ENCODE data around the gene RBMS2. TPM values are rescaled to one million over a fixed set of nuclear protein-coding genes. Genes with fewer than 3 reads are reported as not detected.

Gene RBMS2
- polyA plus RNA-seq, 1 of the 3 experiments (the other 2 are of a cell fraction) = 8.9 TPM

DNA sequence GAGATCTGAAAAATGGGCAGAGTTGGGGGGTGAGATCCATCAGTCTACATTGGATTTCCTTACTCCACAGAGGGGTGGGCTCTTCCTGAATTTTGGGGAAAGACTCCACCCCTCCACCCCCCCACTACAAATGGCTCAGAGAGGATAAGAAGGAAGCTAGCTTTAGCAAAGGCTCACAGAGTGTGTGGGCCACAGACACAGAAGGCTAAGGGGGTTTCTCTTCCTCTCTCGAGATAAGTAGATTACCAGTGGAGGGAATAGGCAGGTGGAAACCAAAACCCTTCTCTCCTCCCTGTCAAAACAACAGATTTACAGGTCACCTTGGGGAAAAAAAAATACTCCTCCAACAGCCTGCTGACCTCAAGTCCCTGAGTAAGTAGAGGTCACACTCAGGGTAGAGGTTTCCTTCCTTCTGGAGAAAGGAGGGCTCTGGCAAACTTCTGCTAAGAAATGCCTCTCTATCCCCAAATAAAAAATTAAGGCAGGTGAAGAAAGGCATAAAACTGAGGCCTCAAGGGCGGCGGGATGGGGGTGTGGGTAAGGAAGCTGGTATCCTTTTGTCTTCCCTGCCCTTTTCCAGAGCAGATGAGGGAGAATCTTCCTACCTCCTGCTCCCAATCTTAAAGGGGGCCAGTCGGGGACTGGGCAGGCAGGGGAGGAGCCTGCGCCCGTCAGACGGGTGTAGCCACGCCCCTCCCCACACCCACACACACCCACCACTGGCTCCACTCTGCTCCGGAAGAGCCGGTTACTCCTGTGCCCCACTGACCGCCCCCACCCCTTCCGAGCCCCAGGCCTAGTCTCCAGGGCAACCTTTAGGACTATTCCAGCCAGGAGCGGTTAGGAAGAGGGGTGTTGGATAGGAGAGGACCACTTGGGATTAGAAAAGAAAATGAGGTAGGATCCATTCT, 110.4 kb downstream of the RBMS2 start:
- Histone ChIP-seq H3K4me2 (peak overlapping the region; percentile 98), H4K20me1 (ENCODE audit: insufficient read depth) (peaks cover 50% of the 10 kb centered on the region), H3K9ac (no peak overlapping the region), H3K27ac (ENCODE audit: low read depth in 2 of 2, low read length in 1 of 2) (peak overlapping the region in 1 of 2 experiments; percentile 34; a peak in 2 of 4 replicates), H3K4me3 (ENCODE audit: low read depth in 2 of 2, low read length in 1 of 2) (peak overlapping the region; percentile 26 to 33; a peak in 3 of 4 replicates), H3K27me3 (ENCODE audit: insufficient read depth) (no peaks in the 10 kb centered on the region), H3K9me2 (no peaks in the 10 kb centered on the region), H2AFZ (ENCODE audit: low read depth) (no peak overlapping the region), H3K4me1 (ENCODE audit: control insufficient read depth in 1 of 2, insufficient read depth in 2 of 2, low read depth in 1 of 2, low read length in 1 of 2) (peaks cover 19 to 52% of the 10 kb centered on the region in 2 experiments), H3K9me3 (no peaks in the 10 kb centered on the region), H3K79me2 (ENCODE audit: insufficient read depth) (peaks cover 77% of the 10 kb centered on the region), H3F3A (replicated peaks; ENCODE audit: insufficient read depth) (peaks cover 30% of the 10 kb centered on the region), H3K36me3 (replicated peaks in 1 of 2; ENCODE audit: control insufficient read depth in 1 of 2, insufficient read depth in 2 of 2, low read length in 1 of 2) (peaks cover 0 to 6% of the 10 kb centered on the region in 2 experiments)
- peak; percentile 82 for DNase-seq
- ChIA-PET POLR2A (no interaction called here), CTCF (interaction anchor here (0.6 to 1.3 kb wide), 5 partner anchors 14 to 130 kb away, joined by 3 to 5 read pairs (median 3); no protein-coding TSS in a partner anchor)
- 20% methylated on average over 13 of the region's 13 CpGs for WGBS (ENCODE audit: low lambda C conversion rate)
- TF ChIP-seq RCOR1 (IDR thresholded peaks at IDR 0.05; ENCODE audit: low read length) = no peak
- no peak for TF ChIP-seq FOSL2 (IDR thresholded peaks at IDR 0.05; ENCODE audit: borderline replicate concordance, low read depth)
- peak; percentile 14; the same call in 1 of the 2 replicates for TF ChIP-seq NRF1 (IDR thresholded peaks at IDR 0.05; ENCODE audit: low read depth, low read length)
- TF ChIP-seq, protein P1, sequence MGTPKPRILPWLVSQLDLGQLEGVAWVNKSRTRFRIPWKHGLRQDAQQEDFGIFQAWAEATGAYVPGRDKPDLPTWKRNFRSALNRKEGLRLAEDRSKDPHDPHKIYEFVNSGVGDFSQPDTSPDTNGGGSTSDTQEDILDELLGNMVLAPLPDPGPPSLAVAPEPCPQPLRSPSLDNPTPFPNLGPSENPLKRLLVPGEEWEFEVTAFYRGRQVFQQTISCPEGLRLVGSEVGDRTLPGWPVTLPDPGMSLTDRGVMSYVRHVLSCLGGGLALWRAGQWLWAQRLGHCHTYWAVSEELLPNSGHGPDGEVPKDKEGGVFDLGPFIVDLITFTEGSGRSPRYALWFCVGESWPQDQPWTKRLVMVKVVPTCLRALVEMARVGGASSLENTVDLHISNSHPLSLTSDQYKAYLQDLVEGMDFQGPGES (IDR thresholded peaks at IDR 0.05; ENCODE audit: low read depth, low read length) = no peak
- no peak for TF ChIP-seq TCF12 (IDR thresholded peaks at IDR 0.05)
- no peak for TF ChIP-seq TEAD4 (IDR thresholded peaks at IDR 0.05; ENCODE audit: borderline replicate concordance, insufficient read depth)
- peak; percentile 42; the same call in 1 of the 2 replicates for TF ChIP-seq MXI1 (IDR thresholded peaks at IDR 0.05; ENCODE audit: low read depth, low read length)
- TF ChIP-seq CHD2 (IDR thresholded peaks at IDR 0.05; ENCODE audit: low read length, partially characterized antibody) = peak; percentile 23
- TF ChIP-seq TAF1 (IDR thresholded peaks at IDR 0.05; ENCODE audit: borderline replicate concordance, low read depth, low read length) = no peak

DNA sequence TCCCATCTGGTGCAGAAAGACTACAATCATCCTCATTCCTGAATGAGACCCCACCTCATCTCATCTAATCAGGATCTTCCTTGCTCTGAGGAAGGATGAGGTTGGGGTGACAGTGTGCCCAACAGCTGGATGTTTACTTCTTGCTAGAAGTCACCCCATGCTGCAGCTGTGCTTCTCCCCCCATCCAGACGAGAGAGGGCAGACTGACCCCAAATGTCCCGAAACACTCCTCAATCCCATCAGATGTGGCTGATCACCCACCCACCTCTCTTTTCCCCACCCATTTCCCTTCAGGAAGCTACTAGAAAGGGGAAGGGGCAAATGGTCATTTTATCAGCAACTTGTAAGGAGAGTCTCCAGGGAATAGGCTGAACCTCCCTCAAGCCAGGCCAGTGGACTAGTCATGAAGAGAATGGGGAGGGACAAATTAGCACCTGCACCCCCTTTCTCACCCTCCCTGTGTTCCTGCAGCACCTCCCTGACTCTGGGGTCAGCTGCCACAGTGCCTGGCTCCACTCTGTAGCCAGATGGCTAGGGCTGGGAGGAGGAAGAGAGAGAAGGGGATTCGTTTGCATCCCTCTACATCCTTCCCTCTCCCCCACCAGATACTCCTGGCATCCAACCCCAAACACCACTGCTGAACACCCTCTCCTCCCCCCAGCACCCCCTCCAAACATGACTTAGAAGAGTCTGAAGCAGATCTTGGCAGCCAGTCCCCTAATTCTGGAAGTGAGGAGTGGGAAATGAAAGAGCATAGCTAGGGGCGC, 111.3 kb downstream of the RBMS2 start:
- Histone ChIP-seq H3K4me1 (ENCODE audit: control insufficient read depth in 1 of 2, insufficient read depth in 2 of 2, low read depth in 1 of 2, low read length in 1 of 2) (peaks cover 27 to 57% of the 10 kb centered on the region in 2 experiments), H3K27me3 (ENCODE audit: insufficient read depth) (no peaks in the 10 kb centered on the region), H3K79me2 (ENCODE audit: insufficient read depth) (peaks cover 69% of the 10 kb centered on the region), H3K9me2 (no peaks in the 10 kb centered on the region), H3K27ac (ENCODE audit: low read depth in 2 of 2, low read length in 1 of 2) (peak overlapping the region in 1 of 2 experiments; percentile 25; a peak in 1 of 4 replicates), H3K36me3 (replicated peaks in 1 of 2; ENCODE audit: control insufficient read depth in 1 of 2, insufficient read depth in 2 of 2, low read length in 1 of 2) (peaks cover 5 to 7% of the 10 kb centered on the region in 2 experiments), H3K9ac (no peak overlapping the region), H3F3A (replicated peaks; ENCODE audit: insufficient read depth) (peaks cover 39% of the 10 kb centered on the region), H3K9me3 (no peaks in the 10 kb centered on the region), H3K4me2 (peak overlapping the region; percentile 98), H2AFZ (ENCODE audit: low read depth) (no peak overlapping the region), H4K20me1 (ENCODE audit: insufficient read depth) (peaks cover 42% of the 10 kb centered on the region), H3K4me3 (ENCODE audit: low read depth in 2 of 2, low read length in 1 of 2) (peak overlapping the region; percentile 26 to 90)
- peak; percentile 23 for DNase-seq
- WGBS (ENCODE audit: low lambda C conversion rate) = 77% methylated on average over 4 of the region's 4 CpGs
- ChIA-PET POLR2A (interaction anchor here (0.6 kb wide), 1 partner anchor 9 kb away, joined by 3 read pairs; no protein-coding TSS in a partner anchor), CTCF (interaction anchor here (0.6 to 1.3 kb wide), 4 partner anchors 15 to 131 kb away, joined by 3 to 5 read pairs (median 3); no protein-coding TSS in a partner anchor)
- TF ChIP-seq NRF1 (IDR thresholded peaks at IDR 0.05; ENCODE audit: low read depth, low read length) (no peak), MXI1 (IDR thresholded peaks at IDR 0.05; ENCODE audit: low read depth, low read length) (no peak), CHD2 (IDR thresholded peaks at IDR 0.05; ENCODE audit: low read length, partially characterized antibody) (no peak), FOXM1 (IDR thresholded peaks at IDR 0.05; ENCODE audit: low read depth) (no peak), TAF1 (IDR thresholded peaks at IDR 0.05; ENCODE audit: borderline replicate concordance, low read depth, low read length) (no peak), EP300 (IDR thresholded peaks at IDR 0.05; ENCODE audit: borderline replicate concordance in 1 of 2, low read depth in 1 of 2, low read length in 1 of 2) (no peak), SMC3 (IDR thresholded peaks at IDR 0.05; ENCODE audit: low read depth, low read length) (no peak), FOXJ3 (CRISPR knock-in tag; IDR thresholded peaks at IDR 0.05) (no peak), TEAD4 (IDR thresholded peaks at IDR 0.05; ENCODE audit: borderline replicate concordance, insufficient read depth) (no peak), NFIC (IDR thresholded peaks at IDR 0.05; ENCODE audit: borderline replicate concordance) (no peak)
- TF ChIP-seq, protein P2, sequence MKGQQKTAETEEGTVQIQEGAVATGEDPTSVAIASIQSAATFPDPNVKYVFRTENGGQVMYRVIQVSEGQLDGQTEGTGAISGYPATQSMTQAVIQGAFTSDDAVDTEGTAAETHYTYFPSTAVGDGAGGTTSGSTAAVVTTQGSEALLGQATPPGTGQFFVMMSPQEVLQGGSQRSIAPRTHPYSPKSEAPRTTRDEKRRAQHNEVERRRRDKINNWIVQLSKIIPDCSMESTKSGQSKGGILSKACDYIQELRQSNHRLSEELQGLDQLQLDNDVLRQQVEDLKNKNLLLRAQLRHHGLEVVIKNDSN (IDR thresholded peaks at IDR 0.05; ENCODE audit: borderline replicate concordance, low read depth) = no peak
- TF ChIP-seq, protein P3, sequence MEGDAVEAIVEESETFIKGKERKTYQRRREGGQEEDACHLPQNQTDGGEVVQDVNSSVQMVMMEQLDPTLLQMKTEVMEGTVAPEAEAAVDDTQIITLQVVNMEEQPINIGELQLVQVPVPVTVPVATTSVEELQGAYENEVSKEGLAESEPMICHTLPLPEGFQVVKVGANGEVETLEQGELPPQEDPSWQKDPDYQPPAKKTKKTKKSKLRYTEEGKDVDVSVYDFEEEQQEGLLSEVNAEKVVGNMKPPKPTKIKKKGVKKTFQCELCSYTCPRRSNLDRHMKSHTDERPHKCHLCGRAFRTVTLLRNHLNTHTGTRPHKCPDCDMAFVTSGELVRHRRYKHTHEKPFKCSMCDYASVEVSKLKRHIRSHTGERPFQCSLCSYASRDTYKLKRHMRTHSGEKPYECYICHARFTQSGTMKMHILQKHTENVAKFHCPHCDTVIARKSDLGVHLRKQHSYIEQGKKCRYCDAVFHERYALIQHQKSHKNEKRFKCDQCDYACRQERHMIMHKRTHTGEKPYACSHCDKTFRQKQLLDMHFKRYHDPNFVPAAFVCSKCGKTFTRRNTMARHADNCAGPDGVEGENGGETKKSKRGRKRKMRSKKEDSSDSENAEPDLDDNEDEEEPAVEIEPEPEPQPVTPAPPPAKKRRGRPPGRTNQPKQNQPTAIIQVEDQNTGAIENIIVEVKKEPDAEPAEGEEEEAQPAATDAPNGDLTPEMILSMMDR (IDR thresholded peaks at IDR 0.05) = no peak
- TF ChIP-seq, protein P4, sequence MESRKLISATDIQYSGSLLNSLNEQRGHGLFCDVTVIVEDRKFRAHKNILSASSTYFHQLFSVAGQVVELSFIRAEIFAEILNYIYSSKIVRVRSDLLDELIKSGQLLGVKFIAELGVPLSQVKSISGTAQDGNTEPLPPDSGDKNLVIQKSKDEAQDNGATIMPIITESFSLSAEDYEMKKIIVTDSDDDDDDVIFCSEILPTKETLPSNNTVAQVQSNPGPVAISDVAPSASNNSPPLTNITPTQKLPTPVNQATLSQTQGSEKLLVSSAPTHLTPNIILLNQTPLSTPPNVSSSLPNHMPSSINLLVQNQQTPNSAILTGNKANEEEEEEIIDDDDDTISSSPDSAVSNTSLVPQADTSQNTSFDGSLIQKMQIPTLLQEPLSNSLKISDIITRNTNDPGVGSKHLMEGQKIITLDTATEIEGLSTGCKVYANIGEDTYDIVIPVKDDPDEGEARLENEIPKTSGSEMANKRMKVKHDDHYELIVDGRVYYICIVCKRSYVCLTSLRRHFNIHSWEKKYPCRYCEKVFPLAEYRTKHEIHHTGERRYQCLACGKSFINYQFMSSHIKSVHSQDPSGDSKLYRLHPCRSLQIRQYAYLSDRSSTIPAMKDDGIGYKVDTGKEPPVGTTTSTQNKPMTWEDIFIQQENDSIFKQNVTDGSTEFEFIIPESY (IDR thresholded peaks at IDR 0.05; ENCODE audit: borderline replicate concordance, low read depth) = no peak
